Breast epithelium (tissue), 4 donors: ENCODE measurements around the gene PLXNA2. TPM values are rescaled to one million over a fixed set of nuclear protein-coding genes. Genes with fewer than 3 reads are reported as not detected.

Experiments
- DNase-seq, 2 donors: peaks; one replicate each; pipeline ENCODE4 v3.0.0-alpha.2; 2019; ENCODE audit warnings: low spot score in 2 of 2
- H3K27ac ChIP-seq, 2 donors: fragments of 200-600 bp; sonication (generic) in 1 of 2; one replicate each; pipeline ENCODE4 v1.5.1; 2016 to 2019; ENCODE audit warnings: mild to moderate bottlenecking in 1 of 2
- H3K27me3 ChIP-seq, 2 donors: fragments of 200-600 bp; sonication (generic) in 1 of 2; one replicate each; pipeline versions ENCODE4 v1.5.1 to v1.6.0; 2017 to 2019; ENCODE audit warnings: control low read depth in 1 of 2, mild to moderate bottlenecking in 1 of 2
- H3K36me3 ChIP-seq: fragments of 200-600 bp; one replicate; pipeline ENCODE4 v1.5.1; 2019
- H3K4me1 ChIP-seq, 2 donors: fragments of 200-600 bp; sonication (generic); one replicate each; pipeline ENCODE4 v1.5.1; 2016 to 2019; ENCODE audit warnings: control low read depth in 1 of 2
- H3K4me3 ChIP-seq, 3 donors: fragments of 200-600 bp; sonication (generic); 1 replicate in 2 of 3; 2 replicates in 1 of 3; pipeline ENCODE4 v1.5.1; 2016 to 2019; ENCODE audit warnings: mild to moderate bottlenecking in 3 of 3, moderate library complexity in 2 of 3
- H3K9me3 ChIP-seq, 2 donors: fragments of 200-600 bp; sonication (generic) in 1 of 2; one replicate each; pipeline ENCODE4 v1.5.1; 2016 to 2019; ENCODE audit warnings: control low read depth in 1 of 2
- POLR2A ChIP-seq: fragments of 450-650 bp; IDR thresholded peaks from one replicate; pipeline ENCODE4 v1.6.1; 2016; ENCODE audit warnings: antibody characterized with exemption, mild to moderate bottlenecking, moderate library complexity
- POLR2AphosphoS5 ChIP-seq, 3 donors: sonication (generic); formaldehyde crosslinking; IDR thresholded peaks; one replicate each; pipeline ENCODE4 v1.6.1; 2017; ENCODE audit warnings: antibody characterized with exemption in 3 of 3
- intact Hi-C: fragments of 100-400 bp; cut with DNase I; formaldehyde crosslinking; loops from one replicate; pipeline ENCODE4 v1.15.1; 2023; ENCODE audit warnings: low total_unique reads
- total RNA-seq, 3 donors: library from RNA; depleted of rRNA; stranded (reverse); fragments of >200 nt; gene quantifications; one replicate each; pipeline ENCODE4 v1.1.0, GENCODE V29; 2016
- TF ChIP-seq, protein P1 (sequence below), 3 donors: fragments of 450-650 bp; IDR thresholded peaks; one replicate each; pipeline ENCODE4 v1.5.1; 2016 to 2017; ENCODE audit warnings: antibody characterized with exemption in 3 of 3, mild to moderate bottlenecking in 3 of 3, moderate library complexity in 3 of 3

Gene PLXNA2
- total RNA-seq, 3 donors from 2014 or later: 11.3 to 18.2 (median 11.5) TPM

DNA sequence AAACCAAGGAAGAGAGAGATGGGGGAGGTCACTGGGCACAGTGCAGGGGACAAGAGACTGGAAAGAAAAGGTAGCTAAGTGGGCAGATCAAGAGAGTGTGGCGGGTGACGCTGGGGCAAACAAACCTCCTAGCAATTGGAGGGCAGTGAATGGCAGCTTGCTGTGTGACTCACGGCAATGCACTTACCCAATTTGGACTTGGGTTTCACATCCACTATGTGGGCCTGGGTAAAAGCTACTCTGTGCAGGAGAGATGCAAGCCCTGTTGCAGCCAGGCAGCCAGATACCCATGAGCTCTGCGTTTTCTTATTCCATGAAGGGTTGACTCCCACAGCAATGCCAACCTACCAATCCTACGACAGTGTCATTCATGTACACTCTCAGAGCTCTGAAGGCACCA, 9.5 kb downstream of the PLXNA2 start:
- no peaks in the 10 kb centered on the region for H3K27me3 ChIP-seq
- intact Hi-C loops: loop anchor here (10.0 kb wide), 1 partner anchor 200 kb away; no protein-coding TSS in a partner anchor
- TF ChIP-seq, protein P1, sequence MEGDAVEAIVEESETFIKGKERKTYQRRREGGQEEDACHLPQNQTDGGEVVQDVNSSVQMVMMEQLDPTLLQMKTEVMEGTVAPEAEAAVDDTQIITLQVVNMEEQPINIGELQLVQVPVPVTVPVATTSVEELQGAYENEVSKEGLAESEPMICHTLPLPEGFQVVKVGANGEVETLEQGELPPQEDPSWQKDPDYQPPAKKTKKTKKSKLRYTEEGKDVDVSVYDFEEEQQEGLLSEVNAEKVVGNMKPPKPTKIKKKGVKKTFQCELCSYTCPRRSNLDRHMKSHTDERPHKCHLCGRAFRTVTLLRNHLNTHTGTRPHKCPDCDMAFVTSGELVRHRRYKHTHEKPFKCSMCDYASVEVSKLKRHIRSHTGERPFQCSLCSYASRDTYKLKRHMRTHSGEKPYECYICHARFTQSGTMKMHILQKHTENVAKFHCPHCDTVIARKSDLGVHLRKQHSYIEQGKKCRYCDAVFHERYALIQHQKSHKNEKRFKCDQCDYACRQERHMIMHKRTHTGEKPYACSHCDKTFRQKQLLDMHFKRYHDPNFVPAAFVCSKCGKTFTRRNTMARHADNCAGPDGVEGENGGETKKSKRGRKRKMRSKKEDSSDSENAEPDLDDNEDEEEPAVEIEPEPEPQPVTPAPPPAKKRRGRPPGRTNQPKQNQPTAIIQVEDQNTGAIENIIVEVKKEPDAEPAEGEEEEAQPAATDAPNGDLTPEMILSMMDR (IDR thresholded peaks at IDR 0.05): no peak
- no peak for TF ChIP-seq POLR2A
- no peak for TF ChIP-seq POLR2AphosphoS5 (IDR thresholded peaks at IDR 0.05)
- no peaks in the 10 kb centered on the region for H3K4me1 ChIP-seq
- H3K4me3 ChIP-seq: no peak overlapping the region
- no peak for DNase-seq
- no peaks in the 10 kb centered on the region for H3K9me3 ChIP-seq
- H3K27ac ChIP-seq: no peak overlapping the region
- H3K36me3 ChIP-seq: no peaks in the 10 kb centered on the region

DNA sequence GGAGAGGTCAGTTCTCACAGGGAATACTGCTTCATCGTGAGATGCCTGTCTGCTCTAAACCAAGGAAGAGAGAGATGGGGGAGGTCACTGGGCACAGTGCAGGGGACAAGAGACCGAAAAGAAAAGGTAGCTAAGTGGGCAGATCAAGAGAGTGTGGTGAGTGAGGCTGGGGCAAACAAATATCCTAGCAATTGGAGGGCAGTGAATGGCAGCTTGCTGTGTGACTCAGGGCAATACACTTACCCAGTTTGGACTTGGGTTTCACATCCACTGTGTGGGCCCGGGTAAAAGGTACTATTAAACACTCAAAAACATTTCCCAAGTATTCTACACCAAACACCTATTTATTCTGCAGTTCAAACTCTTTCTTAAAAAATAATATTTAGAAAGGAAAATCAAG, 10.2 kb downstream of the PLXNA2 start:
- intact Hi-C loops: loop anchor here (10.0 kb wide), 1 partner anchor 199 kb away; no protein-coding TSS in a partner anchor
- Histone ChIP-seq H3K27me3 (no peaks in the 10 kb centered on the region), H3K4me1 (no peaks in the 10 kb centered on the region), H3K4me3 (no peak overlapping the region), H3K9me3 (no peaks in the 10 kb centered on the region), H3K27ac (no peak overlapping the region), H3K36me3 (no peaks in the 10 kb centered on the region)
- no peak for DNase-seq
- TF ChIP-seq POLR2A (no peak), POLR2AphosphoS5 (IDR thresholded peaks at IDR 0.05) (no peak)
- TF ChIP-seq, protein P1 (IDR thresholded peaks at IDR 0.05): no peak

DNA sequence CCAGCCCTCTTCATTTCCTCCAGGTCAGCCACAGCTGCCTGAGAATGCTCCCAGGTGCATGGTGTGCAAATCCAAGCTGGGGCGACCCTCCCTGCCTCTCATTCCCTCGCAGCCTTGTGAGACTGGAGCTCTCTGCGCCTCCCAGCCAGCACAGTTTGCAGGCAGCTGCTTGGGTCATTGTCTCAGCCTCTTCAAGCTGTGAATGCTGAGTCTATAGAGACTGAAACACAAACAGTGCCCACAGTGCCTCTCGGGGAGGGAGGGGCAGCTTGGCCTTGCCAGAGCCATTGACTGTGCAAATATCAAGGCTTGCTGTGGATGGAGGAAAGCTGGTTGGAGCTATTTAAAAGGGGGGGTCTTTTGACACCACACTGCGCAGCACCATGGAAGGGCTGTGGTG, 10.6 kb downstream of the PLXNA2 start:
- Histone ChIP-seq H3K4me1 (no peaks in the 10 kb centered on the region), H3K27ac (no peak overlapping the region), H3K4me3 (no peak overlapping the region), H3K36me3 (no peaks in the 10 kb centered on the region), H3K27me3 (no peaks in the 10 kb centered on the region), H3K9me3 (no peaks in the 10 kb centered on the region)
- DNase-seq: no peak
- no peak for TF ChIP-seq POLR2AphosphoS5 (IDR thresholded peaks at IDR 0.05)
- TF ChIP-seq, protein P1 (IDR thresholded peaks at IDR 0.05): no peak
- TF ChIP-seq POLR2A: no peak
- intact Hi-C loops: loop anchor here (10.0 kb wide), 1 partner anchor 199 kb away; no protein-coding TSS in a partner anchor

DNA sequence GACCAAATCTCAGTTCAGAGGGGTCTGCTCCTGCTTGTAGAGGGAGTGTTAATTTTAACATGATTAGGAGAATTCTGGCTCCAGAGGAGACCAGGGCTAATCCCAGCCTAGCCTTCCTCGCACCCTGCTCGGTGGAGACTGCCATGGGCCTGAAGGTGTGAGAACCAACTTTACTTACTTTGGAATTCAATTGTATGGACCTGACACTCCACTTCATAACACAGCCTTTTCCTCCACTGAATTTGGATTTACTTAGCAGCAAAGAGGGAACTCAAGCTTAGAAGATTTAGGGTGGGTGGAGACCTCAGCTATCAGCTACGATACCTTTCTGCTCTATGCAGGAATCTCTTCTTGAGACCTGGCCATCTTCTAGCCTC, 11.5 kb downstream of the PLXNA2 start:
- no peak overlapping the region for H3K27ac ChIP-seq
- H3K4me1 ChIP-seq: no peaks in the 10 kb centered on the region
- H3K27me3 ChIP-seq: no peaks in the 10 kb centered on the region
- intact Hi-C loops: loop anchor here (10.0 kb wide), 1 partner anchor 198 kb away; no protein-coding TSS in a partner anchor
- no peaks in the 10 kb centered on the region for H3K36me3 ChIP-seq
- DNase-seq: no peak
- no peak overlapping the region for H3K4me3 ChIP-seq
- H3K9me3 ChIP-seq: no peaks in the 10 kb centered on the region
- TF ChIP-seq POLR2A: no peak
- TF ChIP-seq POLR2AphosphoS5 (IDR thresholded peaks at IDR 0.05): no peak
- TF ChIP-seq, protein P1 (IDR thresholded peaks at IDR 0.05): no peak

DNA sequence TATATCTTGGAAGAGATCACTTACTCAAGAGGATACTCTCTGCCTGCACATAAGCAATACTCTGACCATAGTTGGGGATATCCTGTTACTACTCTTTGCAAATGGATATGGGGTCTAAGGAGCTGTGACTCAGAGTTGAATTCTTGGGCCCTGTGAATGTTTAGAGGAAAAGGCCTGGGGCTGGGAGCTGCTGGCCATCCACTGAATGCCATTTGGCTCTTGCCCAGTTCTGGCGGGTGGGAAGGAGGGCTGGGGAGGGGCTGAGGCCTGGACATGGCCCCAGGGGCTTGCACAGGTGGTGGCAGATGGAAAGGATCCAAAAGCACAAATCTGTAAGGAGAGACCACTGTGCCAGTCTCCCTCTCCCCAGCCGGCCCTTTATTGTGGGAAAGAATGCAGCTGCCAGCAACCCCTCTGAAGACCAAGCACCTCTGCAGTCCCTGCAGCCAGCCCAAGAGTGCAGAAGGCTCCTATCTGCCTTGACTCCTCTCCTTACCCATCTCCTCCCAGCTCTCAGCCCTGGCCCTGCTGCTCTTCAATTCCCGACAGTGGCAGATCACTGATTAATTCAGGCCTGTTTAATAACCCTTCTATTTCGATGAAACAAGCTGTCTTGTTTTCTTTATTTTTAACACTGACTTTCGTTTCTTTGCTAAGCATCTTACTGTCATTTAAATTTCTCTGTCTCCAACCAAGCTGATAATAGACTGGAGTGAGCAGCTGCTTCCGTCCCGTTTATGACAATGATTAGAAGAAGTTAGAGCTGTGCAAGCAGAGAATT, 12.1 kb downstream of the PLXNA2 start:
- Histone ChIP-seq H3K4me1 (no peaks in the 10 kb centered on the region), H3K36me3 (no peaks in the 10 kb centered on the region), H3K27ac (no peak overlapping the region), H3K9me3 (no peaks in the 10 kb centered on the region), H3K4me3 (no peak overlapping the region), H3K27me3 (no peaks in the 10 kb centered on the region)
- TF ChIP-seq, protein P1 (IDR thresholded peaks at IDR 0.05): no peak
- no peak for TF ChIP-seq POLR2AphosphoS5 (IDR thresholded peaks at IDR 0.05)
- TF ChIP-seq POLR2A: no peak
- intact Hi-C loops: loop anchor here (10.0 kb wide), 1 partner anchor 197 kb away; no protein-coding TSS in a partner anchor
- DNase-seq: no peak
